Islet precursor cell (in vitro differentiated cells): ENCODE data around the gene GREM1.

Experiments used
- DNase-seq: peaks from one replicate; pipeline ENCODE4 v3.0.0-alpha.2; 2018

The GREM1 gene

DNA sequence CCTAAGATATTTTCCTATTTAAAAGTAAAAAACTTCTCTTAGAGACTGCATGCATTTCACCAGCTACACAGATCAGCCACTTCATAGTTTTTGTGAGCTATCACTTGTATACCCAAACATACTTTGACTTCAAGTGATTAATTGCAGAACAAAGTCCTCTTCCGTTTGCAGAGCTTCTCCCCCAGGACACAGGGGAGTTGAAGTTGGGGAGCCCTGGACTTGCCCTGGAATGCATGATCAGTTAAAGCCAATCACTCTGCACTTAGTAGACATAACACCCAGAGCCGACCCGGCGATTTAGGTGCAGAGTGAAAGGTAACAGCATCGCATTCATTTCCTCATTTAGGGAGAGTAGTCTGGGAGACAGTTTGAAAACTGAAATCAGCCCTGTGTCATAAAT lies 70.1 kb downstream of the GREM1 start:
- no peak for DNase-seq

- no peak for DNase-seq
These were observed 72.7 kb downstream of the GREM1 start for GRCh38 chr15:32790352-32790999.

- no peak for DNase-seq
These were observed 74.6 kb downstream of the GREM1 start for GRCh38 chr15:32792436-32792835.
